HEK293 (cell line): ENCODE results near the gene FUCA2.

ENCODE experiments used
- CTCF ChIA-PET: fragments of 350-600 bp; formaldehyde crosslinking; extraction: SDS; loops from one replicate; lab custom pipeline; 2021; ENCODE audit warnings: antibody characterized with exemption; lab: Yijun Ruan, JAX
- POLR2A ChIA-PET: fragments of 300-600 bp; formaldehyde crosslinking; extraction: SDS; loops from one replicate; lab custom pipeline; 2020; ENCODE audit warnings: antibody characterized with exemption, inconsistent platforms; lab: Yijun Ruan, JAX
- H3K27ac ChIP-seq: fragments of 200-500 bp; sonication (Bioruptor generic); 2 replicates; pipeline ENCODE4 v1.5.1; 2014; ENCODE audit warnings: low read depth, low read length, control low read depth, inconsistent platforms; ENCODE audit errors: extremely low read depth
- H3K36me3 ChIP-seq, 2 experiments: fragments of 200-500 bp in 1 of 2; sonication (Bioruptor generic) in 1 of 2; 1 replicate in 1 of 2; 2 replicates in 1 of 2; pipeline ENCODE4 v1.5.1; 2014 to 2017; ENCODE audit warnings: inconsistent platforms in 2 of 2, low read length in 2 of 2; ENCODE audit not compliant: control insufficient read depth in 2 of 2, insufficient read depth in 1 of 2
- H3K4me1 ChIP-seq: fragments of 200-500 bp; sonication (Bioruptor generic); 2 replicates; pipeline ENCODE4 v1.5.1; 2014; ENCODE audit warnings: mild to moderate bottlenecking, low read length, inconsistent platforms; ENCODE audit not compliant: control insufficient read depth, insufficient read depth
- H3K4me3 ChIP-seq: 2 replicates; pipeline ENCODE4 v1.5.1; 2011; ENCODE audit warnings: low read depth, mild to moderate bottlenecking, control low read depth, low read length, moderate library complexity
- H3K9me3 ChIP-seq: fragments of 200-500 bp; sonication (Bioruptor generic); 2 replicates; pipeline ENCODE4 v1.5.1; 2014; ENCODE audit warnings: low read depth, low read length, inconsistent platforms; ENCODE audit not compliant: control insufficient read depth, insufficient read depth
- EGR2 ChIP-seq: fragments of 450-650 bp; formaldehyde crosslinking; IDR thresholded peaks from 2 replicates; pipeline ENCODE4 v1.5.1; 2016; ENCODE audit warnings: low read depth, missing biosample characterization, missing genetic modification characterization
- KLF9 ChIP-seq: fragments of 450-650 bp; formaldehyde crosslinking; IDR thresholded peaks from 2 replicates; pipeline ENCODE4 v1.5.1; 2016; ENCODE audit warnings: missing biosample characterization, missing genetic modification characterization, low read depth
- SP7 ChIP-seq: fragments of 450-650 bp; formaldehyde crosslinking; IDR thresholded peaks from 2 replicates; pipeline ENCODE4 v1.5.1; 2016; ENCODE audit warnings: missing biosample characterization, missing genetic modification characterization
- ZBTB7A ChIP-seq: fragments of 450-650 bp; formaldehyde crosslinking; IDR thresholded peaks from 2 replicates; pipeline ENCODE4 v1.5.1; 2016; ENCODE audit warnings: low read depth, missing biosample characterization, missing genetic modification characterization
- ZBTB8A ChIP-seq: fragments of 450-650 bp; formaldehyde crosslinking; IDR thresholded peaks from 2 replicates; pipeline ENCODE4 v1.5.1; 2016; ENCODE audit warnings: missing biosample characterization, missing genetic modification characterization
- ZFHX2 ChIP-seq: fragments of 450-650 bp; formaldehyde crosslinking; conservative IDR thresholded peaks from 2 replicates; pipeline ENCODE4 v1.5.1; 2016; ENCODE audit warnings: missing biosample characterization, missing genetic modification characterization
- ZNF121 ChIP-seq: fragments of 450-650 bp; formaldehyde crosslinking; IDR thresholded peaks from 2 replicates; pipeline ENCODE4 v1.5.1; 2016; ENCODE audit warnings: missing biosample characterization, missing genetic modification characterization
- ZNF138 ChIP-seq: fragments of 450-650 bp; formaldehyde crosslinking; IDR thresholded peaks from 2 replicates; pipeline ENCODE4 v1.5.1; 2016; ENCODE audit warnings: missing biosample characterization, missing genetic modification characterization, borderline replicate concordance
- ZNF155 ChIP-seq: fragments of 450-650 bp; formaldehyde crosslinking; IDR thresholded peaks from 2 replicates; pipeline ENCODE4 v1.5.1; 2016; ENCODE audit warnings: missing biosample characterization, missing genetic modification characterization
- ZNF175 ChIP-seq: fragments of 450-650 bp; formaldehyde crosslinking; IDR thresholded peaks from 2 replicates; pipeline ENCODE4 v1.5.1; 2016; ENCODE audit warnings: missing biosample characterization, missing genetic modification characterization
- ZNF354C ChIP-seq: fragments of 450-650 bp; formaldehyde crosslinking; IDR thresholded peaks from 2 replicates; pipeline ENCODE4 v1.5.1; 2016; ENCODE audit warnings: missing biosample characterization, missing genetic modification characterization, low read depth, borderline replicate concordance
- ZNF610 ChIP-seq: fragments of 450-650 bp; formaldehyde crosslinking; IDR thresholded peaks from 2 replicates; pipeline ENCODE4 v1.5.1; 2016; ENCODE audit warnings: missing biosample characterization, missing genetic modification characterization, borderline replicate concordance
- ZNF776 ChIP-seq: fragments of 450-650 bp; formaldehyde crosslinking; IDR thresholded peaks from 2 replicates; pipeline ENCODE4 v1.5.0; 2017; ENCODE audit warnings: missing biosample characterization, missing genetic modification characterization, borderline replicate concordance
- ZNF837 ChIP-seq: fragments of 450-650 bp; formaldehyde crosslinking; IDR thresholded peaks from 2 replicates; pipeline ENCODE4 v1.5.1; 2016; ENCODE audit warnings: missing biosample characterization, missing genetic modification characterization
- TF ChIP-seq, protein P1 (sequence below): fragments of 450-650 bp; formaldehyde crosslinking; IDR thresholded peaks from 2 replicates; pipeline ENCODE4 v1.5.1; 2016; ENCODE audit warnings: missing biosample characterization, missing genetic modification characterization

Gene FUCA2

DNA sequence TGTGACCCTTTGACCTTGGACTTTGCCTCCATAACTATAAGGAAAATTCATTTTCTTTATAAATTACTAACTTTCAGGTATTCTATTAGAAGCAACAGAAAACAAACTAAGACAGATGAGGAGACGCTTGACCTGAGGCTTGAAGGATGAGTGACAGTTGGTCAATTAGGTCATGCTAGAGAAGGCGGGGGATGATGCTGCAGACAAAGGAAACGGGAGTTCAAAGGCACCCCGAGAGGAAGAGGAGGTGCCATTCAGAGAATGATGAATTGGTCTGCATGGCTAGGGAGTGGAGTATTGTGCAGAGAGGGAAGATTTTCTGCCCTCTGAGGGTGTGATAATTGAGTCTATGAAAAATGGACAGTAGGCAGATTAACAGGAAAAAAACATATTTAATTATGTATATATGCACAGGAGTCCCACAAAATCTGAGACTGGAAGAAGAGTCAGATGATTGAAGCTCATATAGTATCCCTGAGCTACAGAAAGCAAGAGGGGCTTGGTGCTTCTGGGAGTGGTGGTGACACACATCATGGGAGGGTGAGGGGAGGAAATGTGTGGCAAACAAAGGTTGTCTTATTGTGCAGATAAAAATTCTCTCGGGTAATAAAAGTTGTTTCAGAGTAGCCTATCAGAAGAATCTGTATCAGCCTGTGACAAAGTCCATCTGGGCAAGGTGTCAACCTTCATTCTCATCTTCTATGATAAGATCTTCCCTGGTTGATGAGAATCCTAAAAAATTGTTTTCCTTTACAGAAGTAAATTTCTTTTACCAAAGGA is 20.4 kb upstream of the FUCA2 start:
- POLR2A ChIA-PET = no interaction called here
- no peak overlapping the region for H3K4me3 ChIP-seq
- no peaks in the 10 kb centered on the region for H3K9me3 ChIP-seq
- no peak overlapping the region for H3K27ac ChIP-seq
- TF ChIP-seq ZNF175 (tag by site-specific recombination) = no peak
- no peak for TF ChIP-seq ZNF138 (tag by site-specific recombination)
- no peak for TF ChIP-seq ZNF155 (tag by site-specific recombination)
- TF ChIP-seq ZNF610 (tag by site-specific recombination) = no peak
- no peak for TF ChIP-seq ZBTB7A (tag by site-specific recombination)
- TF ChIP-seq ZNF354C (tag by site-specific recombination) = no peak
- no peak for TF ChIP-seq ZNF837
- no peak for TF ChIP-seq ZNF776 (tag by site-specific recombination)
- no peaks in the 10 kb centered on the region for H3K36me3 ChIP-seq
- CTCF ChIA-PET = no interaction called here
- 0 out of 2 replicates have a peak, but pooled peaks cover 3% of the 10 kb centered on the region for H3K4me1 ChIP-seq

DNA sequence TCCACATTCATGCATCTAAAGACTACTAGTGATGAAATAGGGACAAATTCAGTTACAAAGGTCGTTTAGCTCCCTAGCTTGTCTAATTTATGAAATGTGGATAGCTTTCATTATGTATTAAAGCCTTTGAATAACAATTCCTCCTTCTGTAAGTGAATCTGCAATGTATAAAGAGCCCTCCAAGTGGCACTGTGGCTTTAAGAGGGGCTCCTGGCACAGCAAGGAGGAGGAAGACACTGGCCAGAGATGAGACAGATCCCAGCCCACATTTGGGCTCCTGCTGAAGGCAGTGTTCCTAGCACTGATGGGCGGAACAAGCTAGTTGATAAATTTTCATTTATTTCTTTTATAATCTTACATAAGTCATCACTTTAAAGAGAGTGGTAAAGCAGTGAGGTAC is 17.6 kb upstream of the FUCA2 start:
- ChIA-PET POLR2A (interaction anchor here (0.8 kb wide), 1 partner anchor 18 kb away, joined by 3 read pairs; the partner anchor contains the start of gene FUCA2), CTCF (interaction anchor here (0.7 to 1.5 kb wide), 6 partner anchors 9 to 415 kb away, joined by 3 to 6 read pairs (median 4); no protein-coding TSS in a partner anchor)
- TF ChIP-seq ZBTB8A (tag by site-specific recombination) = peak; percentile 35; the same call in 1 of the 2 replicates
- TF ChIP-seq SP7 (tag by site-specific recombination) = no peak
- TF ChIP-seq, protein P1, sequence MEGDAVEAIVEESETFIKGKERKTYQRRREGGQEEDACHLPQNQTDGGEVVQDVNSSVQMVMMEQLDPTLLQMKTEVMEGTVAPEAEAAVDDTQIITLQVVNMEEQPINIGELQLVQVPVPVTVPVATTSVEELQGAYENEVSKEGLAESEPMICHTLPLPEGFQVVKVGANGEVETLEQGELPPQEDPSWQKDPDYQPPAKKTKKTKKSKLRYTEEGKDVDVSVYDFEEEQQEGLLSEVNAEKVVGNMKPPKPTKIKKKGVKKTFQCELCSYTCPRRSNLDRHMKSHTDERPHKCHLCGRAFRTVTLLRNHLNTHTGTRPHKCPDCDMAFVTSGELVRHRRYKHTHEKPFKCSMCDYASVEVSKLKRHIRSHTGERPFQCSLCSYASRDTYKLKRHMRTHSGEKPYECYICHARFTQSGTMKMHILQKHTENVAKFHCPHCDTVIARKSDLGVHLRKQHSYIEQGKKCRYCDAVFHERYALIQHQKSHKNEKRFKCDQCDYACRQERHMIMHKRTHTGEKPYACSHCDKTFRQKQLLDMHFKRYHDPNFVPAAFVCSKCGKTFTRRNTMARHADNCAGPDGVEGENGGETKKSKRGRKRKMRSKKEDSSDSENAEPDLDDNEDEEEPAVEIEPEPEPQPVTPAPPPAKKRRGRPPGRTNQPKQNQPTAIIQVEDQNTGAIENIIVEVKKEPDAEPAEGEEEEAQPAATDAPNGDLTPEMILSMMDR (tag by site-specific recombination) = peak; percentile 35; the same call in 1 of the 2 replicates
- H3K9me3 ChIP-seq = no peaks in the 10 kb centered on the region
- H3K4me3 ChIP-seq = no peak overlapping the region
- no peak overlapping the region for H3K27ac ChIP-seq
- no peaks in the 10 kb centered on the region for H3K36me3 ChIP-seq
- no peaks in the 10 kb centered on the region for H3K4me1 ChIP-seq

DNA sequence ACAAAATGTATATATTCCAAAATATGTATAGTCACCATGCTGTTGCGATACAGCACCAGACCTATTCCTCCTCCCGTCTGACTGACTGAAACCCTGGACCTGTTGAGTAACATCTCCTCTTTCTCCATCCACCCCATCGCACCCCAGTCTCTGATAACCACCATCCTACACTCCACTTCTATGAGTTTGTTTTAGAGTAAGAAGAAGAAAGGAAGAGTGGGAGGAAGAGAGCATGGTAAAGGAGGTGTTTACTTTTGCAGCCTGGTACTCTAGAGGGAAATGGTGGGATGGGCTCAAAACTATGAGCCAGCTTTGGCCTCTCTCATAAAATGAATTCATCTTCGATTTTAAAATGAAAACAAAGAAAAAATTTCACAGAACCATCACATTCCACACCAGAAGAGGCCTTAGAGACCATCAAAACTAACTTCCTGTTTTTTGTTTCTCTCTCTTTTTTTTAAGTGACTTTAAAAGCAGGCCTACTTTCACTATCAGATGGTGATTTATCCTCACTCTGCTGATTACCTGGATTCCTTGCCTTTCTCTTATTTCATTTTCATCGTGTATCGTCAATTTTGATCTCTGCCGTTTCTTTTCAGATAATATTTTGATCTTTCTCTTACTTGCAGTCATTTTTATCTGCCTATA is 16.8 kb upstream of the FUCA2 start:
- Histone ChIP-seq H3K9me3 (no peaks in the 10 kb centered on the region), H3K36me3 (no peaks in the 10 kb centered on the region), H3K27ac (no peak overlapping the region), H3K4me1 (no peaks in the 10 kb centered on the region), H3K4me3 (no peak overlapping the region)
- ChIA-PET CTCF (interaction anchor here (0.7 to 1.5 kb wide), 5 partner anchors 8 to 416 kb away, joined by 3 to 6 read pairs (median 5); no protein-coding TSS in a partner anchor), POLR2A (interaction anchor here (0.8 kb wide), 1 partner anchor 17 kb away, joined by 3 read pairs; the partner anchor contains the start of gene FUCA2)
- TF ChIP-seq KLF9 (tag by site-specific recombination) (no peak), EGR2 (tag by site-specific recombination) (peak; percentile 94), ZFHX2 (tag by site-specific recombination) (peak; percentile 92)

DNA sequence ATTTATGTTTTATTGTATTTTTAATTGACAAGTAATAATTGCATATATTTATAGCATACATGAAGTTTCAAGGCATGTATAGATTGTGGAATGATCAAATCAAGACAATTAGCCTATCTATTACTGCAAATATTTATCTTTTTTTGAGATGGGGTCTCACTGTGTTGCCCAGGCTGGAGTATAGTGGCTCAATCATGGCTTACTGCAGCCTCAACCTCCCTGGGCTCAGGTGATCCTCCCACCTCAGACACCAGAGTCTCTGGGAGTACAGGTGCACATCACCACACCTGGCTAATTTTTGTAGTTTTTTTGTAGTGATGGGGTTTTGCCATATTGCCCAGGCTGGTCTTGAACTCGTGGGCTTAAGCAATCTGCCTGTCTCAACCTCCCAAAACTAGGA is 16.2 kb upstream of the FUCA2 start:
- no peaks in the 10 kb centered on the region for H3K4me1 ChIP-seq
- H3K36me3 ChIP-seq = no peaks in the 10 kb centered on the region
- ChIA-PET CTCF (interaction anchor here (0.7 kb wide), 1 partner anchor 20 kb away, joined by 3 read pairs; no protein-coding TSS in a partner anchor), POLR2A (no interaction called here)
- no peak overlapping the region for H3K27ac ChIP-seq
- no peak overlapping the region for H3K4me3 ChIP-seq
- H3K9me3 ChIP-seq = no peaks in the 10 kb centered on the region
- TF ChIP-seq ZNF121 (tag by site-specific recombination) = peak; percentile 64; the same call in 1 of the 2 replicates
- no peak for TF ChIP-seq EGR2 (tag by site-specific recombination)
